HG03060 (cell line): ENCODE data around the gene TPSD1.
"Not testable (repeated sequence)": the region's sequence is repeated elsewhere in the genome, so short reads cannot be mapped to it uniquely, and the experiment has no call there.

Source experiments
- ATAC-seq: cut with Tn5 transposase; IDR thresholded peaks from one replicate; pipeline ENCODE4 v1.9.1; 2021; ENCODE audit warnings: low read depth, moderate number of reproducible peaks; ENCODE audit not compliant: unreplicated experiment

TPSD1 gene

DNA sequence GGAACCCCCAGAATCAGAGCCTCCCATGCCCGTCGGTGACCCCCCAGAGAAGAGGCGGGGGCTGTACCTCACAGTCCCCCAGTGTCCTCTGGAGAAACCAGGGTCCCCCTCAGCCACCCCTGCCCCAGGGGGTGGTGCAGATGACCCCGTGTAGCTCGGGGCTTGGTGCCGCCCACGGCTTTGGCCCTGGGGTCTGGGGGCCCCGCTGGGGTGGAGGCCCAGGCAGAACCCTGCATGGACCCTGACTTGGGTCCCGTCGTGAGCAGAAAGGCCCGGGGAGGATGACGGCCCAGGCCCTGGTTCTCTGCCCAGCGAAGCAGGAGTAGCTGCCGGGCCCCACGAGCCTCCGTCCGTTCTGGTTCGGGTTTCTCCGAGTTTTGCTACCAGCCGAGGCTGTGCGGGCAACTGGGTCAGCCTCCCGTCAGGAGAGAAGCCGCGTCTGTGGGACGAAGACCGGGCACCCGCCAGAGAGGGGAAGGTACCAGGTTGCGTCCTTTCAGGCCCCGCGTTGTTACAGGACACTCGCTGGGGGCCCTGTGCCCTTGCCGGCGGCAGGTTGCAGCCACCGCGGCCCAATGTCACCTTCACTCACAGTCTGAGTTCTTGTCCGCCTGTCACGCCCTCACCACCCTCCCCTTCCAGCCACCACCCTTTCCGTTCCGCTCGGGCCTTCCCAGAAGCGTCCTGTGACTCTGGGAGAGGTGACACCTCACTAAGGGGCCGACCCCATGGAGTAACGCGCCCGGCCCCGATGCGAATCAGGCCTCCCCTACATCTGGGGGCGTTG lies 34.8 kb upstream of the TPSD1 start:
- no peak for ATAC-seq

DNA sequence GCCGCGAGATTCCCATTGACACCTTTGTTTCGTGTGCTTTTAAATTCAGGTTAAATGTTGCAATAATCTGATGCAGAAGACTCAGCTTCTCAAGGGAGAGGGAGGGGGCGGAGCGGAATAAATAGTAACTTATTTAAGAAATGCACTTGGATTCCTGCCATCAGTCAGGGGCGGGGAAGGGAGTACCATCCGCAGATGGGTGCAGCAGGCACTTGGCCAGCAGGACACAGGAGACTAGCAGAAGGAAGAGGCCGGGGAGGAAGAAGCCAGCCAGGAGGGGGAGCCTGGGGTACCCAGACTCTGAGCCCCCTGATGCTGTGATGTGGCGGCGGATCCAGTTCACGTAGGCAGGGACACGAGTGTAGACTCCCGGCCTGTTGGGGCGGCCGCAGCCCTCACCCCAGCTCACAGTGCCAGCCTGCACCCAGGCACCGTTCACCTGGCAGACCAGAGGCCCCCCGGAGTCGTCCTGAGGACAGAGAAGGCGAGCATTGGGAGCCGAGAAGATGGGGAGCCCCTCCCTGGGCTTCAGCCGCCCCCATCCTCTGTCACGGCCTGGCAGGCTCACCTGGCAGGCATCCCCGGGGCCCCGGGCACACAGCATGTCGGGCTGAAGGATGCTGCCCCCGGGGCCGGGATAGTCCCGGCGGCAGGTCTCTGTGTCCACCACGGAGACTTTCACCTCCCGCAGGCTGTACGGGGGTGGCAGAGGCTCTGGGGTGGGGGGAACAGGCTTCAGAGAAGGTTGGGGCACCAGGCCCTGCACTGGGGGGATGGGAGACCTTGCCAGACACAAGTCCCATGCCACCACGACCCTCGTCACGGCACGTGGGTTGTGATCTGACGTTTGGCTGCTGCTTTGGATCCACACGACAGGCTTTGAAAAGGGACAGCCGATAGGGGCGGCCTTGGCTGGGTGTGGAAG lies 34.0 kb upstream of the TPSD1 start:
- no peak for ATAC-seq

- ATAC-seq, result no peak
Observed at GRCh38 chr16:1222553-1223354, 33.1 kb upstream of the TPSD1 start.

GRCh38 chr16:1223355-1224214 lies 32.3 kb upstream of the TPSD1 start:
- no peak for ATAC-seq

DNA sequence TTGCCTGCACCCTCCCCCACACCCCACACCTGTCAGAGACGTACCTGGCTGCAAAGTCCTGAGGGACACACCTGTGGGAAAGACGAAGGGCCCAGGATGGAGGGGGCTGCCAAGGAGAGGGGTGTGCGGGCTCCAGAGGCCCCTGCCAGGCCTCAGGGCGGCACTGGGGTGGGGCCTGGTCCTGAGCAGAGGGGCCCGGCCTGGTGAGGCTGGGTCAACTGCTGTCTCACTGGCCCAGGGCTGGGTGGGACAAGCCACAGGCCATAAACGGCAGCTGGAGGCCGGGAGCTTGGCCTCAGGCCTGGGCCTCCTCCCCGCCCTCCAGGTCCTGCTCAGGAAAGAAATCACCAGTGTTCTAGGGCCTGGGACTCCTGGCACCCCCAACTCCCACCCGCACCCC lies 31.3 kb upstream of the TPSD1 start:
- ATAC-seq, result no peak

- ATAC-seq, result no peak
Observed at GRCh38 chr16:1225051-1225451, 30.8 kb upstream of the TPSD1 start, which contains the start of gene TPSG1. Gene TPSG1, minus strand, starts transcription at chr16:1225268. Its CDS starts 16 bp downstream, at chr16:1225252.

DNA sequence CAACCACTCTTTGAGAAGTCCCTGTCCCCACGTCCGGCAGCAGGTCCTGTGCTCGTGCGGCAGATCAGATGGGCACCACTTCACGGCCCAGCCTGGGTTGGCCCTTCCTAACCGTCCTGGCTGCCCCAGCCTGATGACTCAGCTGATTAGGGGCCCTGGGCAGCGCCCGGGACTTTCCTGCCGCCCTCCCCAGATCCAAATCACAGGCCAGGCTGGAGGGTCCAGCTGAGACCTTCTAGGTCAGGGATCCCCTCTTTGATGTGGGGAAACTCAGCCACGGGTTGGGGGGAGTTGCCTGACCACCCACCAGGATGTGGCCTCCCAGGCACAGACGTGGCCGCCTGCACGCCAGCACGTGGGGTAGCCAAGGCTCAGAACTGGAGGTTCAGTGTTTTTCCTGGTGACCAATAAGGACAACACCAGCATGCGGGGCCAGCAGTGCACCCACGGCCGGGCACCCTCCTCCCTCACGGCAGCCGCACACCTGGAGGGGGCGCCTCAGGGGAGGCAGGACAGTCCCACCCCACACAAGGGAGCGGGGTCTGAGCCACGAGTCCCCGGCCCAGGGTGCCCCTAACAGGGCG lies 30.0 kb upstream of the TPSD1 start:
- ATAC-seq, result not testable (repeated sequence)

DNA sequence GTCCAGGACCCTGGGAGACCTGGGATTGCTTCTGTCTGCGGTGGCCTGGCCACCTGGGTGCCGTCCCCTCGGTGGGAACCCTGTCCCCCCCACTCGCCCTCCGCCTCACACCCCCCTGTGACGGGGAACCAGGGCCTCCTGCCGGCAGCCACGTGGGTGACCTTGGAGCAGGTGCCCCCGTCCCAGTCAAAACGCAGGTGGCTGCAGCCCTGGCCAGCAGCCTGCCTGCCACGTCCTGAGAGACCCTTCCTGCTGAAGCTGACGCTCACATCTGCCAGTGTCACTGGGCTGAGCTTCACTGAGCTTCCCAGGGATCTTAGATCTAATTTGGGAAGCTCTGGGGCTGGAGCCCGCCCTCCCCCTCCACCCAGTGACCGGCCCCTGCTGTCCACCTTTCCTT lies 29.2 kb upstream of the TPSD1 start:
- ATAC-seq, result not testable (repeated sequence)

DNA sequence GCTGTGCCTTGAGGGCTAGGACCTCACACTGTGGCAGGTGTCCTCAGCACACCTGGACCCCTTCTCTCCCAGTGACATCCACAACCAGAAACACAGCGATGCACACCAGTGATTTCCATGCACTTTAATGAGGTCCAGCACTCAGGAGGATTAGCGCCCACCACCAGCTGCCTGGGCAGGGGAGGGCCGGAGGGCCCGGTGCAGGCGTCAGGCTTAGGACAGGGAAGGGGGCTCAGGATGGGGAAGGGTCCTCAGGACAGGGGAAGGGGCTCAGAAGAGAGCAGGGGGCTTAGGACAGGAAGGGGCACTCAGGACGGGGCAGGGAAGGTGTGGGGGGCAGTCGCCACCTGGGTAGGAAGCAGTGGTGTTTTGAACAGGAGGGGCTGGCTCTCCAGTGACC lies 27.6 kb upstream of the TPSD1 start:
- not testable (repeated sequence) for ATAC-seq

DNA sequence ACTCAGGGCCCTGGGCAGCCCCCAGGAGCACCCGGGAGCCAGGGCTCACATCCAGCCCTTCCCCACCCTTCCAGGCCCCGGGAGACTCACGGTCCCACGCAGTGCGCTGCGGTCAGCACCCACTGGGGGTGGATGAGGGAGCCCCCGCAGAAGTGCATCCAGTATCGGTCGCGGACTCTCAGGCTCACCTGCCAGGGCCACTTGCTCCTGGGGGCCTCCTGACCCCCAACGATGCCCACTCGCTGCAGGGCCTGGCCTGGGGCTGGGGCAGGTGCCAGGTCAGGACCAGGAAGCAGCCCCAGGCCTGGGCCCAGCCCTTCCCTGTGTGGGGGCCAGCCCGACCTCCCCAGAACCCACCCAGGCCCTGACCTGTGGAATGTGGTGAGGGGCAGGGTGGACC lies 26.4 kb upstream of the TPSD1 start:
- not testable (repeated sequence) for ATAC-seq

GRCh38 chr16:1230084-1230470 lies 25.8 kb upstream of the TPSD1 start, which contains the start of gene TPSB2:
Gene TPSB2, minus strand, starts transcription at chr16:1230184. Its CDS starts 233 bp downstream, at chr16:1229951.
- ATAC-seq, result not testable (repeated sequence)

DNA sequence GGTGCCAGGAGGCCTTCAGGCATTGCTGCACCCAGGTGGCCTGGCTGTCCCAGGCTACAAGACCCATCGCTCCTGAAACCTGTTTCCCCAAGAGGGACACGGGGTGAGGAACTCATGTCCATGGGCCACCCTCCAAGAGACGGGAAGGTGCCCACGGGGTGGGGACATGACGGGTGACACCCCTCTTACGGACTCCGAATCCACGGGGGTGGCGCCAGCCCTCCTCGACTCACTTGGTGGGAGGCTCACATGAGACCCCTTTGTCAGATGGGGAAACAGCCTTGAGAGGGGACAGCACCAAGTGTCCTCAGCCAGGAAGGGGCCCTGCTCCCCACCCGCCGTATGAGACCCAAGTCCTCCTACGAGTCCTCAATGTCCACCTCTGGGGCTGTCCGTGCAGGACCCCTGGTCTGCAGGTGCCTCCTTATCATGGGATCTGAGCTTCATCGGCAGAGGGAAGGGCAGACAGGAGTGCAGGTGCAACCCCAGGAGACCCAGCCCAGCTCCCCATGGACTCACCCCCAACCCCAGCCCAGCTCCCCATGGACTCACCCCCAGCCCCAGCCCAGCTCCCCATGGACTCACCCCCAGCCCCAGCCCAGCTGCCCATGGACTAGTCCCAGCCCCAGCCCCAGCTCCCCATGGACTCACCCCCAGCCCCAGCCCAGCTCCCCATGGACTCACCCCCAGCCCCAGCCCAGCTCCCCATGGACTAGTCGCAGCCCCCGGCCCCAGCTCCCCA lies 25.2 kb upstream of the TPSD1 start:
- ATAC-seq, result not testable (repeated sequence)

- ATAC-seq, result not testable (repeated sequence)
Observed at GRCh38 chr16:1231301-1231700, 24.6 kb upstream of the TPSD1 start.

- not testable (repeated sequence) for ATAC-seq
Observed at GRCh38 chr16:1232049-1232748, 23.7 kb upstream of the TPSD1 start.

DNA sequence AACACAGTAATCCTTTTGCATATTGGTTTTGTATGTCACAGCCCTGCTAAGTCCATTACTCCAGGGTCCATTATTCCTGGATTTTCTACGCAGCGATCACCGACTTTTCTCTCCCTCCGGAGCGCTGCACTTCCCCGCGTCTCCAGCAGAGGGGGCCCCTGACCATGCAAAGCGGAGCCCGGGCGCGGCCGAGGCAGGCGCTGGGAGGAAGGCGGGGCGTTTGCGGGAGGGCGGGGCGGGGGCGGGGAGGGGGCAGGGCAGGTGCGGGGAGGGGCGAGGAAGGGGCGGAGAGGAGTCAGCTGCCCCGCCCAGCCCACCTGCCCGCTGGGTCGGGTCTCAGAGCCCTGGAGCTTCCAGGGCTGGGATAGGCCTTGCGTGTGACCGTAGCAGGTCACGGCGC lies 19.2 kb upstream of the TPSD1 start:
- not testable (repeated sequence) for ATAC-seq

- ATAC-seq, result no peak
Observed at GRCh38 chr16:1237990-1238389, 17.9 kb upstream of the TPSD1 start.

- ATAC-seq, result not testable (repeated sequence)
Observed at GRCh38 chr16:1238909-1239308, 17.0 kb upstream of the TPSD1 start.

- ATAC-seq, result not testable (repeated sequence)
Observed at GRCh38 chr16:1239575-1239974, 16.3 kb upstream of the TPSD1 start.
